ENCODE measurements around the gene OR1E1.

DNA sequence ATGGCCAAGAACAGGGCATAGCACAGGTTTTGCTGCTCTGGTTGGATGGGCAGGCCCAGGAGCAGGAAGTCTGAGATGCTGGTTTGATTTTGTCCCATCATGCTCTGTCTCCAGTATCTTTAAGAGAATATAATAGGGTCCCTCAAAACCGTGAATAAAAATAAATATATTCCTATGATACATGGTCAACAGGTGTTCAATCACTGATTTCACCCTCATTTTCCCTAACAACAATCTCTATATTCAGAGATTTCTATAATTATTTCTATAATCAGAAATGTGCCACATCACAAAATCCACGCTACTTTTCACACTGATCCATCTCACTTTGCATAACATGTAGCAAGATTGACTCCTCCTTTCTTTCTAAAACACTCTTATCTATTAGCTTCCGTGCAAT, 35.5 kb upstream of the OR1E1 start, which contains the start of gene OR1E2:
- no peak for TF ChIP-seq EZH2 (IDR thresholded peaks at IDR 0.05; ENCODE audit: borderline replicate concordance, low read length)
- TF ChIP-seq, protein P1, sequence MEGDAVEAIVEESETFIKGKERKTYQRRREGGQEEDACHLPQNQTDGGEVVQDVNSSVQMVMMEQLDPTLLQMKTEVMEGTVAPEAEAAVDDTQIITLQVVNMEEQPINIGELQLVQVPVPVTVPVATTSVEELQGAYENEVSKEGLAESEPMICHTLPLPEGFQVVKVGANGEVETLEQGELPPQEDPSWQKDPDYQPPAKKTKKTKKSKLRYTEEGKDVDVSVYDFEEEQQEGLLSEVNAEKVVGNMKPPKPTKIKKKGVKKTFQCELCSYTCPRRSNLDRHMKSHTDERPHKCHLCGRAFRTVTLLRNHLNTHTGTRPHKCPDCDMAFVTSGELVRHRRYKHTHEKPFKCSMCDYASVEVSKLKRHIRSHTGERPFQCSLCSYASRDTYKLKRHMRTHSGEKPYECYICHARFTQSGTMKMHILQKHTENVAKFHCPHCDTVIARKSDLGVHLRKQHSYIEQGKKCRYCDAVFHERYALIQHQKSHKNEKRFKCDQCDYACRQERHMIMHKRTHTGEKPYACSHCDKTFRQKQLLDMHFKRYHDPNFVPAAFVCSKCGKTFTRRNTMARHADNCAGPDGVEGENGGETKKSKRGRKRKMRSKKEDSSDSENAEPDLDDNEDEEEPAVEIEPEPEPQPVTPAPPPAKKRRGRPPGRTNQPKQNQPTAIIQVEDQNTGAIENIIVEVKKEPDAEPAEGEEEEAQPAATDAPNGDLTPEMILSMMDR (IDR thresholded peaks at IDR 0.05; ENCODE audit: low read length), result no peak

Measured in OCI-LY1 (cell line).